HCT116 (cell line): ENCODE results near the gene FBXL17. TPM values are rescaled to one million over a fixed set of nuclear protein-coding genes. Genes with fewer than 3 reads are reported as not detected.

Experiments used
- ATAC-seq: fragments of 200-7000 bp; cut with Tn5 transposase; 2 replicates; pipeline ENCODE4 v1.9.1; 2020; ENCODE audit warnings: mild to moderate bottlenecking, moderate library complexity
- BruUV-seq: library from RNA; stranded (reverse); fragments of 400-500 nt; replicated peaks from 2 replicates; lab custom pipeline; 2021; lab: Mats Ljungman, UMichigan
- CTCF ChIA-PET: fragments of 300-600 bp; sonication (Branson Sonifier 250); formaldehyde crosslinking; loops from one replicate; lab custom pipeline; 2021; ENCODE audit warnings: antibody characterized with exemption; lab: Charles Lee
- POLR2A ChIA-PET: fragments of 300-600, 350-600 bp; sonication (Branson Sonifier 250); formaldehyde crosslinking; loops from one replicate; lab custom pipeline; 2021; ENCODE audit warnings: antibody characterized with exemption; lab: Charles Lee
- RAD21 ChIA-PET, 2 experiments: fragments of 300-600 bp; sonication (Branson Sonifier 250); formaldehyde crosslinking; loops; one replicate each; lab custom pipeline; 2023; ENCODE audit warnings: low total read pairs in 2 of 2; ENCODE audit not compliant: uncharacterized antibody in 2 of 2, unreplicated experiment in 2 of 2, low non-redundant PET in 1 of 2; lab: Charles Lee
- DNase-seq: peaks from one replicate; pipeline ENCODE4 v3.0.0-alpha.2; 2010; ENCODE audit warnings: low read depth, low spot score
- H2AFZ ChIP-seq: fragments of 200-600 bp; shearing (Covaris generic), sonication (generic); 2 replicates; pipeline ENCODE4 v1.6.1; 2017; ENCODE audit warnings: low read depth, mixed run types, mixed read lengths, antibody characterized with exemption, low read length; ENCODE audit not compliant: poor library complexity, severe bottlenecking
- H3K27ac ChIP-seq: 2 replicates; pipeline ENCODE4 v1.5.1; 2012; ENCODE audit warnings: low read depth, low read length
- H3K27me3 ChIP-seq: fragments of 200-600 bp; sonication (generic); 2 replicates; pipeline ENCODE4 v1.6.1; 2016; ENCODE audit warnings: mixed run types, low read length, mixed read lengths; ENCODE audit not compliant: insufficient read depth
- H3K36me3 ChIP-seq, 2 experiments: fragments of 200-500 bp in 1 of 2; fragments of 200-600 bp in 1 of 2; sonication (Bioruptor generic) in 1 of 2; sonication (generic) in 1 of 2; 2 replicates each; pipeline versions ENCODE4 v1.5.1 to v1.6.1; 2014 to 2016; ENCODE audit warnings: low read length in 2 of 2, inconsistent platforms in 1 of 2, mixed read lengths in 1 of 2, mixed run types in 1 of 2; ENCODE audit not compliant: insufficient read depth in 2 of 2, control insufficient read depth in 1 of 2
- H3K4me1 ChIP-seq, 2 experiments: fragments of 200-600 bp in 1 of 2; sonication (generic) in 1 of 2; 2 replicates each; pipeline versions ENCODE4 v1.5.1 to v1.6.1; 2012 to 2017; ENCODE audit warnings: low read length in 2 of 2, inconsistent platforms in 1 of 2, mild to moderate bottlenecking in 1 of 2, mixed read lengths in 1 of 2, mixed run types in 1 of 2, moderate library complexity in 1 of 2; ENCODE audit not compliant: insufficient read depth in 2 of 2, control insufficient read depth in 1 of 2
- H3K4me2 ChIP-seq: fragments of 200-600 bp; sonication (generic); 2 replicates; pipeline ENCODE4 v1.6.1; 2017; ENCODE audit warnings: mixed run types, low read length, mixed read lengths
- H3K4me3 ChIP-seq, 2 experiments: fragments of 200-600 bp in 1 of 2; sonication (generic) in 1 of 2; replicated peaks in 1 of 2; 2 replicates each; pipeline ENCODE4 v1.5.1; 2011 to 2016; ENCODE audit warnings: low read length in 2 of 2, control low read depth in 1 of 2, low read depth in 1 of 2, mild to moderate bottlenecking in 1 of 2, mixed read lengths in 1 of 2, mixed run types in 1 of 2
- H3K79me2 ChIP-seq: fragments of 200-600 bp; sonication (generic); 2 replicates; pipeline ENCODE4 v1.6.1; 2017; ENCODE audit warnings: mild to moderate bottlenecking, mixed run types, low read length, moderate library complexity, mixed read lengths; ENCODE audit not compliant: insufficient read depth
- H3K9ac ChIP-seq: fragments of 200-600 bp; sonication (generic); 2 replicates; pipeline ENCODE4 v1.6.1; 2016; ENCODE audit warnings: low read length, mixed read lengths
- H3K9me2 ChIP-seq: fragments of 200-600 bp; sonication (generic), shearing (Covaris generic); 2 replicates; pipeline ENCODE4 v1.6.1; 2017; ENCODE audit warnings: mixed run types, mild to moderate bottlenecking, moderate library complexity; ENCODE audit not compliant: insufficient read depth
- H3K9me3 ChIP-seq, 2 experiments: fragments of 200-500 bp in 1 of 2; fragments of 200-600 bp in 1 of 2; sonication (Bioruptor generic) in 1 of 2; sonication (generic) in 1 of 2; 2 replicates each; pipeline ENCODE4 v1.6.1; 2014 to 2017; ENCODE audit warnings: low read length in 2 of 2, mixed read lengths in 2 of 2, inconsistent platforms in 1 of 2, low read depth in 1 of 2, mild to moderate bottlenecking in 1 of 2, mixed run types in 1 of 2, moderate library complexity in 1 of 2; ENCODE audit not compliant: control insufficient read depth in 1 of 2, insufficient read depth in 1 of 2
- H4K20me1 ChIP-seq: fragments of 200-600 bp; sonication (generic), shearing (Covaris generic); 2 replicates; pipeline ENCODE4 v1.6.1; 2017; ENCODE audit warnings: mixed run types, mild to moderate bottlenecking, moderate library complexity; ENCODE audit not compliant: insufficient read depth
- ATF3 ChIP-seq: IDR thresholded peaks from 2 replicates; pipeline ENCODE4 v1.6.1; 2012
- CBX3 ChIP-seq: IDR thresholded peaks from 2 replicates; pipeline ENCODE4 v1.6.1; 2012; ENCODE audit warnings: low read depth
- CEBPB ChIP-seq: IDR thresholded peaks from 2 replicates; pipeline ENCODE4 v1.6.1; 2012; ENCODE audit warnings: low read depth
- EGR1 ChIP-seq: IDR thresholded peaks from 2 replicates; pipeline ENCODE4 v1.6.1; 2012; ENCODE audit warnings: low read depth
- ELF1 ChIP-seq: IDR thresholded peaks from 2 replicates; pipeline ENCODE4 v1.6.1; 2012; ENCODE audit warnings: low read depth, borderline replicate concordance
- EZH2 ChIP-seq: fragments of 200-600 bp; sonication (generic); IDR thresholded peaks from 2 replicates; pipeline ENCODE4 v1.6.1; 2017; ENCODE audit warnings: antibody characterized with exemption, mixed run types
- EZH2phosphoT487 ChIP-seq: fragments of 200-600 bp; IDR thresholded peaks from 2 replicates; pipeline ENCODE4 v1.6.1; 2018; ENCODE audit warnings: antibody characterized with exemption, borderline replicate concordance
- FOSL1 ChIP-seq: IDR thresholded peaks from 2 replicates; pipeline ENCODE4 v1.6.1; 2012; ENCODE audit warnings: low read depth
- JUND ChIP-seq: IDR thresholded peaks from 2 replicates; pipeline ENCODE4 v1.6.1; 2012
- POLR2A ChIP-seq: IDR thresholded peaks from 2 replicates; pipeline ENCODE4 v1.7.0; 2011; ENCODE audit warnings: borderline replicate concordance; ENCODE audit not compliant: insufficient read depth, insufficient read length; ENCODE audit errors: extremely low read depth
- POLR2AphosphoS5 ChIP-seq: IDR thresholded peaks from 2 replicates; pipeline ENCODE4 v1.6.1; 2011; ENCODE audit warnings: mild to moderate bottlenecking, low read depth, low read length, moderate library complexity
- RAD21 ChIP-seq: IDR thresholded peaks from 2 replicates; pipeline ENCODE4 v1.6.1; 2012; ENCODE audit warnings: low read depth, mild to moderate bottlenecking
- REST ChIP-seq: IDR thresholded peaks from 2 replicates; pipeline ENCODE4 v1.6.1; 2012; ENCODE audit warnings: low read depth
- SP1 ChIP-seq: IDR thresholded peaks from 2 replicates; pipeline ENCODE4 v1.6.1; 2012; ENCODE audit warnings: low read depth
- SRF ChIP-seq: IDR thresholded peaks from 2 replicates; pipeline ENCODE4 v1.6.1; 2012; ENCODE audit warnings: low read depth
- TCF7L2 ChIP-seq: IDR thresholded peaks from 2 replicates; pipeline ENCODE4 v1.7.0; 2011; ENCODE audit warnings: borderline replicate concordance, inconsistent platforms; ENCODE audit not compliant: insufficient read depth, insufficient read length; ENCODE audit errors: extremely low read depth
- YY1 ChIP-seq: IDR thresholded peaks from 2 replicates; pipeline ENCODE4 v1.6.1; 2011; ENCODE audit warnings: low read length, low read depth, moderate library complexity, mild to moderate bottlenecking; ENCODE audit not compliant: insufficient replicate concordance; ENCODE audit errors: extremely low read depth
- ZBTB33 ChIP-seq: IDR thresholded peaks from 2 replicates; pipeline ENCODE4 v1.6.1; 2011; ENCODE audit warnings: mild to moderate bottlenecking, low read length, moderate library complexity; ENCODE audit not compliant: insufficient replicate concordance; ENCODE audit errors: extremely low read depth
- ZFX ChIP-seq: fragments of 450-650 bp; IDR thresholded peaks from 2 replicates; pipeline ENCODE4 v1.6.1; 2017
- ZNF274 ChIP-seq: fragments of 200-500 bp; sonication (Bioruptor generic); IDR thresholded peaks from 2 replicates; pipeline ENCODE4 v1.6.1; 2014; ENCODE audit warnings: mild to moderate bottlenecking, low read depth, low read length, inconsistent platforms
- intact Hi-C: fragments of 100-400 bp; cut with micrococcal nuclease; formaldehyde crosslinking; loops from 2 replicates; pipeline ENCODE4 v1.10.0; 2022
- total RNA-seq: library from RNA; stranded (reverse); gene quantifications from one replicate; pipeline ENCODE4 v1.2.1, GENCODE V29; 2021; ENCODE audit not compliant: unreplicated experiment

The FBXL17 gene
- total RNA-seq, 1 experiment from 2014 or later, result 9.4 TPM

GRCh38 chr5:108295578-108296368 is 86.1 kb downstream of the FBXL17 start:
- Histone ChIP-seq H3K79me2 (no peaks in the 10 kb centered on the region), H3K9me3 (no peaks in the 10 kb centered on the region), H3K27ac (no peak overlapping the region), H3K27me3 (no peaks in the 10 kb centered on the region), H3K9ac (no peak overlapping the region), H4K20me1 (no peaks in the 10 kb centered on the region), H2AFZ (no peak overlapping the region), H3K4me2 (no peak overlapping the region), H3K4me1 (no peaks in the 10 kb centered on the region), H3K9me2 (no peaks in the 10 kb centered on the region), H3K36me3 (no peaks in the 10 kb centered on the region), H3K4me3 (no peak overlapping the region)
- TF ChIP-seq JUND, result no peak
- no peak for TF ChIP-seq YY1
- TF ChIP-seq TCF7L2, result no peak
- TF ChIP-seq ZBTB33, result no peak
- no peak for TF ChIP-seq CEBPB
- TF ChIP-seq ZNF274, result no peak
- no peak for TF ChIP-seq ELF1
- no peak for TF ChIP-seq ZFX
- no peak for TF ChIP-seq FOSL1
- TF ChIP-seq REST, result no peak
- TF ChIP-seq SRF, result no peak
- no peak for TF ChIP-seq CBX3
- TF ChIP-seq EZH2, result no peak
- TF ChIP-seq POLR2A, result no peak
- TF ChIP-seq POLR2AphosphoS5, result no peak
- no peak for TF ChIP-seq ATF3
- TF ChIP-seq EGR1, result no peak
- no peak for TF ChIP-seq EZH2phosphoT487
- TF ChIP-seq SP1, result no peak
- no peak for TF ChIP-seq RAD21
- ChIA-PET RAD21 (no interaction called here), CTCF (no interaction called here), POLR2A (no interaction called here)
- intact Hi-C loops, result no loop called here
- no peak for ATAC-seq
- no peak for DNase-seq
- no TSS peak for BruUV-seq
